ENCODE measurements around the gene PET100. TPM values are rescaled to one million over a fixed set of nuclear protein-coding genes. Genes with fewer than 3 reads are reported as not detected.
A peak's percentile ranks its signal among the peaks of the same experiment; 100 is the strongest.

PET100 gene
- total and polyA plus RNA-seq, 2 donors from 2014 or later: 112 to 181 TPM

GRCh38 chr19:7670150-7670783 lies 40.7 kb downstream of the PET100 start:
- H3K4me3 ChIP-seq (ENCODE audit: low read length in 3 of 3): no peak overlapping the region
- H3K27ac ChIP-seq (ENCODE audit: low read depth in 2 of 2, low read length in 2 of 2): no peak overlapping the region
- FAIRE-seq (no peak), DNase-seq (peak in 4 of 5 donors; percentile 49 to 73 (median 67))
- no peaks in the 10 kb centered on the region for H3K36me3 ChIP-seq (ENCODE audit: control insufficient read depth in 2 of 3, insufficient read depth in 3 of 3, low read length in 3 of 3)
- H3K9ac ChIP-seq (ENCODE audit: low read length in 3 of 3): no peak overlapping the region
- intact Hi-C loops (cut with DNase I): no loop called here
- TF ChIP-seq, protein P1, sequence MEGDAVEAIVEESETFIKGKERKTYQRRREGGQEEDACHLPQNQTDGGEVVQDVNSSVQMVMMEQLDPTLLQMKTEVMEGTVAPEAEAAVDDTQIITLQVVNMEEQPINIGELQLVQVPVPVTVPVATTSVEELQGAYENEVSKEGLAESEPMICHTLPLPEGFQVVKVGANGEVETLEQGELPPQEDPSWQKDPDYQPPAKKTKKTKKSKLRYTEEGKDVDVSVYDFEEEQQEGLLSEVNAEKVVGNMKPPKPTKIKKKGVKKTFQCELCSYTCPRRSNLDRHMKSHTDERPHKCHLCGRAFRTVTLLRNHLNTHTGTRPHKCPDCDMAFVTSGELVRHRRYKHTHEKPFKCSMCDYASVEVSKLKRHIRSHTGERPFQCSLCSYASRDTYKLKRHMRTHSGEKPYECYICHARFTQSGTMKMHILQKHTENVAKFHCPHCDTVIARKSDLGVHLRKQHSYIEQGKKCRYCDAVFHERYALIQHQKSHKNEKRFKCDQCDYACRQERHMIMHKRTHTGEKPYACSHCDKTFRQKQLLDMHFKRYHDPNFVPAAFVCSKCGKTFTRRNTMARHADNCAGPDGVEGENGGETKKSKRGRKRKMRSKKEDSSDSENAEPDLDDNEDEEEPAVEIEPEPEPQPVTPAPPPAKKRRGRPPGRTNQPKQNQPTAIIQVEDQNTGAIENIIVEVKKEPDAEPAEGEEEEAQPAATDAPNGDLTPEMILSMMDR (IDR thresholded peaks at IDR 0.05; ENCODE audit: borderline replicate concordance, extremely low read depth, insufficient read depth): no peak
- H3K4me1 ChIP-seq (ENCODE audit: control insufficient read depth in 2 of 3, insufficient read depth in 2 of 3, low read depth in 1 of 3, low read length in 3 of 3): no peaks in the 10 kb centered on the region
- H3K27me3 ChIP-seq (ENCODE audit: control insufficient read depth, insufficient read depth, low read length): peaks cover 2% of the 10 kb centered on the region
- H3K9me3 ChIP-seq (ENCODE audit: control insufficient read depth in 2 of 3, insufficient read depth in 1 of 3, low read length in 3 of 3): peaks cover 0 to 4% (median 0%) of the 10 kb centered on the region in 3 donors

- no peak for FAIRE-seq
- H3K9ac ChIP-seq (ENCODE audit: low read length in 3 of 3): no peak overlapping the region
- DNase-seq: no peak
- H3K4me1 ChIP-seq (ENCODE audit: control insufficient read depth in 2 of 3, insufficient read depth in 2 of 3, low read depth in 1 of 3, low read length in 3 of 3): no peaks in the 10 kb centered on the region
- TF ChIP-seq, protein P1 (IDR thresholded peaks at IDR 0.05; ENCODE audit: borderline replicate concordance, extremely low read depth, insufficient read depth): no peak
- peaks cover 2% of the 10 kb centered on the region for H3K27me3 ChIP-seq (ENCODE audit: control insufficient read depth, insufficient read depth, low read length)
- H3K36me3 ChIP-seq (ENCODE audit: control insufficient read depth in 2 of 3, insufficient read depth in 3 of 3, low read length in 3 of 3): no peaks in the 10 kb centered on the region
- H3K9me3 ChIP-seq (ENCODE audit: control insufficient read depth in 2 of 3, insufficient read depth in 1 of 3, low read length in 3 of 3): peaks cover 0 to 4% (median 0%) of the 10 kb centered on the region in 3 donors
- intact Hi-C loops (cut with DNase I): no loop called here
- H3K4me3 ChIP-seq (ENCODE audit: low read length in 3 of 3): no peak overlapping the region
- no peak overlapping the region for H3K27ac ChIP-seq (ENCODE audit: low read depth in 2 of 2, low read length in 2 of 2)
Observed at GRCh38 chr19:7670790-7671189, 41.2 kb downstream of the PET100 start.

DNA sequence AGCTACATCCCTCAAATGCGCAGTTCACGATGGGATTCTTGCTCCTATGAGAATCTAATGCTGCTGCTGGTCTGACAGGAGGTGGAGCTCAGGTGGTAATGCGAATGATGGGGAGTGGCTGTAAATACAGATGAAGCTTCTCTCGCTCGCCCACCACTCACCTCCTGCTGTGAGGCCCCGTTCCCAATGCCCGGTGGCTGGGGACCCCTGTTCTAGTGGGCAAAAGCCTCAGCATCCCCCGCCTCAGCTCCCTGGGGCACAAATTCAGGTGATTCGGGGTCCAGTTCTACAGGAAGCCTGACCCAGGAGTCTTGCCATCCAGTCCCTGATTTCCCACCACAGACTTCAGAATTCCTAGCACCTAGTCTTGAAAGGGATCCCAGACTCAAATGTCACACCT lies 42.9 kb downstream of the PET100 start:
- no peak overlapping the region for H3K27ac ChIP-seq (ENCODE audit: low read depth in 2 of 2, low read length in 2 of 2)
- no peaks in the 10 kb centered on the region for H3K36me3 ChIP-seq (ENCODE audit: control insufficient read depth in 2 of 3, insufficient read depth in 3 of 3, low read length in 3 of 3)
- H3K4me1 ChIP-seq (ENCODE audit: control insufficient read depth in 2 of 3, insufficient read depth in 2 of 3, low read depth in 1 of 3, low read length in 3 of 3): no peaks in the 10 kb centered on the region
- FAIRE-seq (no peak), DNase-seq (no peak)
- H3K9ac ChIP-seq (ENCODE audit: low read length in 3 of 3): no peak overlapping the region
- H3K4me3 ChIP-seq (ENCODE audit: low read length in 3 of 3): no peak overlapping the region
- peaks cover 0 to 4% (median 0%) of the 10 kb centered on the region in 3 donors for H3K9me3 ChIP-seq (ENCODE audit: control insufficient read depth in 2 of 3, insufficient read depth in 1 of 3, low read length in 3 of 3)
- TF ChIP-seq, protein P1 (IDR thresholded peaks at IDR 0.05; ENCODE audit: borderline replicate concordance, extremely low read depth, insufficient read depth): no peak
- intact Hi-C loops (cut with DNase I): no loop called here
- peaks cover 2% of the 10 kb centered on the region for H3K27me3 ChIP-seq (ENCODE audit: control insufficient read depth, insufficient read depth, low read length)
